OCI-LY7 (cell line): ENCODE data around the gene THSD7B.

ENCODE experiments used
- EZH2phosphoT487 ChIP-seq: fragments of 200-600 bp; sonication (generic); IDR thresholded peaks from 2 replicates; pipeline ENCODE4 v1.6.1; 2018; ENCODE audit warnings: low read depth, borderline replicate concordance, mild to moderate bottlenecking, mixed run types, antibody characterized with exemption, low read length, moderate library complexity, mixed read lengths
- TF ChIP-seq, protein P1 (sequence below): fragments of 200-600 bp; sonication (generic); conservative IDR thresholded peaks from 2 replicates; pipeline ENCODE4 v1.5.1; 2014; ENCODE audit warnings: mild to moderate bottlenecking, antibody characterized with exemption, low read length, moderate library complexity, mixed read lengths

DNA sequence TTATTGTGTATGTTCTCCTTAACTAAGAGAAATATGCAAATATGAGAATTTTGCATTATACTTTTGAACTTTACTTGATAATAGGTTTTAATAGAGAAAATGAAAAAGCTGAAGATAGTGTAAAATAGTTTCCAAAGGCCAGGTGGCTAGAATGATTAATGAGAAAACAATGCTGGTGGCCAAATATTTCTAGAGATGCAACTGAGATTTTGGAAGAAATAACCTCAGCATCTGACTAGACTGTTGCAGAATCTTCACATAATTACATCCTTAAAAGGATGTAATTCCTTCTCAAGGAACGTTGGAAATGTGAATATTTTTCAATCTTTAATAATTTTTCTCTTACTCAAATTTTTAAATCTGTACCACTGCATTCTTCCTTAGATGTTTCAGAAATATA is 434.4 kb downstream of the THSD7B start:
- TF ChIP-seq, protein P1, sequence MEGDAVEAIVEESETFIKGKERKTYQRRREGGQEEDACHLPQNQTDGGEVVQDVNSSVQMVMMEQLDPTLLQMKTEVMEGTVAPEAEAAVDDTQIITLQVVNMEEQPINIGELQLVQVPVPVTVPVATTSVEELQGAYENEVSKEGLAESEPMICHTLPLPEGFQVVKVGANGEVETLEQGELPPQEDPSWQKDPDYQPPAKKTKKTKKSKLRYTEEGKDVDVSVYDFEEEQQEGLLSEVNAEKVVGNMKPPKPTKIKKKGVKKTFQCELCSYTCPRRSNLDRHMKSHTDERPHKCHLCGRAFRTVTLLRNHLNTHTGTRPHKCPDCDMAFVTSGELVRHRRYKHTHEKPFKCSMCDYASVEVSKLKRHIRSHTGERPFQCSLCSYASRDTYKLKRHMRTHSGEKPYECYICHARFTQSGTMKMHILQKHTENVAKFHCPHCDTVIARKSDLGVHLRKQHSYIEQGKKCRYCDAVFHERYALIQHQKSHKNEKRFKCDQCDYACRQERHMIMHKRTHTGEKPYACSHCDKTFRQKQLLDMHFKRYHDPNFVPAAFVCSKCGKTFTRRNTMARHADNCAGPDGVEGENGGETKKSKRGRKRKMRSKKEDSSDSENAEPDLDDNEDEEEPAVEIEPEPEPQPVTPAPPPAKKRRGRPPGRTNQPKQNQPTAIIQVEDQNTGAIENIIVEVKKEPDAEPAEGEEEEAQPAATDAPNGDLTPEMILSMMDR = no peak
- no peak for TF ChIP-seq EZH2phosphoT487
